ENCODE measurements around the gene ADAMTS19. TPM values are rescaled to one million over a fixed set of nuclear protein-coding genes. Genes with fewer than 3 reads are reported as not detected.

The ADAMTS19 gene
- total and polyA plus RNA-seq, 9 of the 15 experiments (the other 6 are each of a cell fraction or from before 2014, with no cell fraction given) = not detected

DNA sequence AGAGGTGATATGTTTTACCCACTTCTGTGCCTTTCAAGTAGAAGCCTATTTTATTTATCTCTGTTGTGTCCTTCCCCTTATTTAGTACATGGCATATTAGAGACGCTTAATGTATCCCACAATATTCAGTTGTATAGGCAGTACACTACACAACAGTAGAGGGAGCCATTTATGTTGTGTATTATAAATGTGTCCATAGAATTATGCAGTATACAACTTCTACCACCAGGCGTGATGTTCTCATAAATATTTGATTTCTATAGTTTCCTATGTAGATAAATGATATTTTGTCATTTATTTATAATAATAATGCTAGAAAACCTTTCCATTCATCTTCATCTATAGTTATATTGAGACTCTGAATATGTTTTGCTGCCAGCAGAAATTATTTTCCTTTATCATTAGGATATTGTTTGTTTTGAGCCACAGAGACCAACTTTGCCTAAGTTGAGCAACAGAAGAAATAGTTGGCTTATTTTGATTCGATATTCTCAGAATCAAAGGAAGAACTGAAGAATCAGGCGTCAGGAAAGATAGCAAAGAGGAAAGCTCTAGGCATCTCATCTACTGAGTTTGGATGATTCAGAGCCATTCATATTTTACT, 81.7 kb downstream of the ADAMTS19 start:
- no peak overlapping the region for H3K4me2 ChIP-seq (ENCODE audit: insufficient read depth, low read length)
- H3K4me1 ChIP-seq (replicated peaks in 1 of 2; ENCODE audit: control insufficient read depth in 2 of 2, insufficient read depth in 2 of 2, low read length in 2 of 2) = no peaks in the 10 kb centered on the region
- H3K27ac ChIP-seq (ENCODE audit: extremely low read depth, low read depth, low read length) = no peak overlapping the region
- no peak overlapping the region for H3K9ac ChIP-seq (ENCODE audit: insufficient read depth in 1 of 2, low read depth in 2 of 2, low read length in 2 of 2)
- no TSS peak for BruUV-seq (replicated peaks)
- FAIRE-seq = no peak
- 0% methylated on average over 4 of the region's 4 CpGs for WGBS (ENCODE audit: insufficient coverage, low coverage, missing lambda C conversion rate)
- H3K4me3 ChIP-seq = no peak overlapping the region
- H3K79me2 ChIP-seq (ENCODE audit: control insufficient read depth, insufficient read depth, low read length) = no peaks in the 10 kb centered on the region
- intact Hi-C loops (cut with micrococcal nuclease) (no loop called here), in situ Hi-C loops (cut with MboI) (no loop called here)
- no peak for ATAC-seq
- POLR2A ChIA-PET = no interaction called here
- H3K27me3 ChIP-seq (ENCODE audit: control insufficient read depth in 2 of 2, insufficient read depth in 2 of 2, low read length in 2 of 2) = no peaks in the 10 kb centered on the region
- CTCF ChIA-PET (ENCODE audit: low intra/inter-chr PET ratio) = no interaction called here
- no peaks in the 10 kb centered on the region for H3K9me1 ChIP-seq (ENCODE audit: control insufficient read depth, insufficient read depth, low read length)
- DNase-seq (ENCODE audit: extremely low read depth in 1 of 4, low spot score in 3 of 4) = peak in 2 of 4 experiments; percentile 6 to 12
- TF ChIP-seq RAD21 (CRISPR knock-in tag; conservative IDR thresholded peaks at IDR 0.05 in 1 of 2, IDR thresholded peaks at IDR 0.05 in 1 of 2) = 0 out of 4 replicates have a peak, but pooled peaks of 1 of the 2 experiments have one; percentile 11
- TF ChIP-seq, protein P1, sequence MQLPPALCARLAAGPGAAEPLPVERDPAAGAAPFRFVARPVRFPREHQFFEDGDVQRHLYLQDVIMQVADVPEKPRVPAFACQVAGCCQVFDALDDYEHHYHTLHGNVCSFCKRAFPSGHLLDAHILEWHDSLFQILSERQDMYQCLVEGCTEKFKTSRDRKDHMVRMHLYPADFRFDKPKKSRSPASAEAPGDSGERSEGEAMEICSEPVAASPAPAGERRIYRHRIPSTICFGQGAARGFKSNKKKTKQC (CRISPR knock-in tag; IDR thresholded peaks at IDR 0.05) = no peak
- TF ChIP-seq, protein P2, sequence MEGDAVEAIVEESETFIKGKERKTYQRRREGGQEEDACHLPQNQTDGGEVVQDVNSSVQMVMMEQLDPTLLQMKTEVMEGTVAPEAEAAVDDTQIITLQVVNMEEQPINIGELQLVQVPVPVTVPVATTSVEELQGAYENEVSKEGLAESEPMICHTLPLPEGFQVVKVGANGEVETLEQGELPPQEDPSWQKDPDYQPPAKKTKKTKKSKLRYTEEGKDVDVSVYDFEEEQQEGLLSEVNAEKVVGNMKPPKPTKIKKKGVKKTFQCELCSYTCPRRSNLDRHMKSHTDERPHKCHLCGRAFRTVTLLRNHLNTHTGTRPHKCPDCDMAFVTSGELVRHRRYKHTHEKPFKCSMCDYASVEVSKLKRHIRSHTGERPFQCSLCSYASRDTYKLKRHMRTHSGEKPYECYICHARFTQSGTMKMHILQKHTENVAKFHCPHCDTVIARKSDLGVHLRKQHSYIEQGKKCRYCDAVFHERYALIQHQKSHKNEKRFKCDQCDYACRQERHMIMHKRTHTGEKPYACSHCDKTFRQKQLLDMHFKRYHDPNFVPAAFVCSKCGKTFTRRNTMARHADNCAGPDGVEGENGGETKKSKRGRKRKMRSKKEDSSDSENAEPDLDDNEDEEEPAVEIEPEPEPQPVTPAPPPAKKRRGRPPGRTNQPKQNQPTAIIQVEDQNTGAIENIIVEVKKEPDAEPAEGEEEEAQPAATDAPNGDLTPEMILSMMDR (IDR thresholded peaks at IDR 0.05 in 2 of 3, conservative IDR thresholded peaks at IDR 0.05 in 1 of 3; ENCODE audit: insufficient read depth in 2 of 3, low read depth in 1 of 3, low read length in 3 of 3) = peak in 1 of 3 experiments; percentile 27; a peak in 1 of 6 replicates
- H4K20me1 ChIP-seq (replicated peaks; ENCODE audit: control insufficient read depth, insufficient read depth, low read length) = no peaks in the 10 kb centered on the region
- H2AFZ ChIP-seq (ENCODE audit: low read depth, low read length) = no peak overlapping the region
- no peaks in the 10 kb centered on the region for H3K9me3 ChIP-seq (replicated peaks; ENCODE audit: control insufficient read depth, insufficient read depth, low read depth, low read length)
- H3K36me3 ChIP-seq (ENCODE audit: control insufficient read depth, insufficient read depth, low read length) = no peaks in the 10 kb centered on the region

Measured in K562 (cell line).